CD8-positive, alpha-beta memory T cell (primary cell): ENCODE measurements around the gene UBE3B. TPM values are rescaled to one million over a fixed set of nuclear protein-coding genes. Genes with fewer than 3 reads are reported as not detected.

Source experiments
- CTCF ChIA-PET: fragments of 350-600 bp; sonication (Branson Sonifier 250); formaldehyde crosslinking; loops from one replicate; lab custom pipeline; 2021; ENCODE audit warnings: antibody characterized with exemption; lab: Charles Lee
- POLR2A ChIA-PET: fragments of 350-600 bp; sonication (Branson Sonifier 250); formaldehyde crosslinking; loops from one replicate; lab custom pipeline; 2021; ENCODE audit warnings: antibody characterized with exemption; lab: Charles Lee
- DNase-seq, 5 donors: peaks; one replicate each; pipeline versions ENCODE4 v3.0.0 to v3.0.0-alpha.2; 2020 to 2022; ENCODE audit warnings: mixed read lengths in 1 of 5
- H3K27ac ChIP-seq: one replicate; pipeline ENCODE4 v1.7.0; 2013; ENCODE audit warnings: low read depth, mild to moderate bottlenecking, low read length, moderate library complexity
- H3K27me3 ChIP-seq: 2 replicates; pipeline ENCODE4 v1.7.0; 2013; ENCODE audit warnings: low read length, mild to moderate bottlenecking; ENCODE audit not compliant: insufficient read depth, poor library complexity, severe bottlenecking
- H3K36me3 ChIP-seq: 2 replicates; pipeline ENCODE4 v1.7.0; 2013; ENCODE audit warnings: mild to moderate bottlenecking, low read length, moderate library complexity; ENCODE audit not compliant: insufficient read depth
- H3K4me1 ChIP-seq: 2 replicates; pipeline ENCODE4 v1.7.0; 2013; ENCODE audit warnings: mild to moderate bottlenecking, low read length, moderate library complexity; ENCODE audit not compliant: insufficient read depth
- H3K4me3 ChIP-seq: 2 replicates; pipeline ENCODE4 v1.7.0; 2013; ENCODE audit warnings: mild to moderate bottlenecking, low read length
- H3K9me3 ChIP-seq: 2 replicates; pipeline ENCODE4 v1.7.0; 2013; ENCODE audit warnings: mild to moderate bottlenecking, low read length
- H3K27ac Mint-ChIP-seq, 8 donors: one replicate each; pipeline ENCODE4 v1.8.0; 2020 to 2021; ENCODE audit warnings: mixed read lengths in 8 of 8, mild to moderate bottlenecking in 6 of 8, inconsistent platforms in 3 of 8, moderate library complexity in 3 of 8
- H3K27me3 Mint-ChIP-seq, 2 donors: one replicate each; pipeline ENCODE4 v1.8.0; 2020 to 2021; ENCODE audit warnings: mixed read lengths in 2 of 2, mild to moderate bottlenecking in 1 of 2, moderate library complexity in 1 of 2
- H3K36me3 Mint-ChIP-seq, 3 donors: one replicate each; pipeline ENCODE4 v1.8.0; 2020 to 2021; ENCODE audit warnings: mixed read lengths in 3 of 3, inconsistent platforms in 1 of 3, mild to moderate bottlenecking in 1 of 3
- H3K4me1 Mint-ChIP-seq, 3 donors: one replicate each; pipeline ENCODE4 v1.8.0; 2020 to 2021; ENCODE audit warnings: mixed read lengths in 3 of 3, inconsistent platforms in 1 of 3, mild to moderate bottlenecking in 1 of 3
- H3K4me3 Mint-ChIP-seq, 7 donors: one replicate each; pipeline ENCODE4 v1.8.0; 2020 to 2021; ENCODE audit warnings: mixed read lengths in 7 of 7, mild to moderate bottlenecking in 6 of 7, moderate library complexity in 4 of 7, inconsistent platforms in 2 of 7
- H3K9me3 Mint-ChIP-seq, 5 donors: one replicate each; pipeline ENCODE4 v1.8.0; 2020 to 2022; ENCODE audit warnings: mixed read lengths in 5 of 5, mild to moderate bottlenecking in 3 of 5, moderate library complexity in 2 of 5, inconsistent platforms in 1 of 5
- polyA plus RNA-seq: library from polyadenylated mRNA; unstranded; fragments of 300-500 nt; fragmentation: Illumina TruSeq; gene quantifications from one replicate; pipeline ENCODE4 v1.2.3, GENCODE V29; 2021
- total RNA-seq, 2 experiments: library from RNA; stranded (reverse); gene quantifications; one replicate each; pipeline ENCODE4 v1.2.3, GENCODE V29; 2021

UBE3B gene
- total and polyA plus RNA-seq, 3 experiments from 2014 or later: 20.8 to 40.2 (median 38.3) TPM

DNA sequence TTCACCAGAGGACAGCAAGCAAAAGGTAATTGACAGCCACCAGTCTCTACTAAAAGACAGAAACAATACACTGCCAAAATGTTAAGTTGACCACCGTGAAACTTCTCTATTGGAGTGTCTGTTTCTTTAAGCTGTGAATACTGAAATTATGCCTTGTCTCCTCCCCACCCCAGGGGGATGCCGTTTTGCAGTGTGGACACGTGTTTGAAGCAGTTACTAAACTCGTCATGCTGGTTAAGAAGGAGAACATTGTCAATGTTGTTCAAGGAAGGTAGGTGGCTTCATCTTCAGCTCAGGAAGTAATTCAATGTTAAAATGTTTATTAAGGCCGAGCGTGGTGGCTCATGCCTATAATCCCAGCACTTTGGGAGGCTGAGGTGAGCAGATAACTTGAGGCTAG, 33.2 kb upstream of the UBE3B start:
- Mint-ChIP-seq H3K9me3 (no peaks in the 10 kb centered on the region), H3K27me3 (no peaks in the 10 kb centered on the region), H3K36me3 (peaks cover 0 to 50% (median 4%) of the 10 kb centered on the region in 3 donors), H3K4me1 (no peaks in the 10 kb centered on the region), H3K4me3 (no peak overlapping the region), H3K27ac (peak overlapping the region in 2 of 8 donors; percentile 31 to 54)
- no peak overlapping the region for H3K4me3 ChIP-seq
- H3K27ac ChIP-seq: no peak overlapping the region
- no peaks in the 10 kb centered on the region for H3K4me1 ChIP-seq
- H3K27me3 ChIP-seq: no peaks in the 10 kb centered on the region
- POLR2A ChIA-PET: no interaction called here
- no peaks in the 10 kb centered on the region for H3K9me3 ChIP-seq
- DNase-seq: no peak
- CTCF ChIA-PET: no interaction called here
- no peaks in the 10 kb centered on the region for H3K36me3 ChIP-seq

DNA sequence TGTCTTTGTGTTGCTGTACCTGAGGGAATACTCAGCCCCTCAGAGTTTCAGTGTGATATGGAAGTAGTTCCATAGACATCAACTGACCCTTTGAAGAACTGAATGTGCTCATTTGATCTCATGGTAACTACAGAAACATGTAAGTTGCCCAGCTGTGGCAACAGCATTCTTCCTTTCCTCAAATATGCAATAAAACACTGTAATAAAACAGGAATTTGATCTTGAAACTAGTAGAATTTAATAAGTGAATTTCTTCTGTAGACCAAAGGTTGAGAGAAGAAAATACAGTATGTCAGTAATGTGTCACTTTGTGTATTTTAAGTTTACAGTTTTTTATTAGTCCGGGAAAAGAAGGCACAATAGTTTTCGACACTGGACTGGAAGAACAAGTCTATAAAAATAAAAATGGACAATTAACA, 32.2 kb upstream of the UBE3B start:
- H3K9me3 ChIP-seq: no peaks in the 10 kb centered on the region
- Mint-ChIP-seq H3K4me1 (no peaks in the 10 kb centered on the region), H3K9me3 (no peaks in the 10 kb centered on the region), H3K4me3 (no peak overlapping the region), H3K27me3 (no peaks in the 10 kb centered on the region), H3K36me3 (peaks cover 0 to 57% (median 6%) of the 10 kb centered on the region in 3 donors), H3K27ac (peak overlapping the region in 1 of 8 donors; percentile 25)
- CTCF ChIA-PET: interaction anchor here (1.0 kb wide), 1 partner anchor 14 kb away, joined by 3 read pairs; no protein-coding TSS in a partner anchor
- H3K27me3 ChIP-seq: no peaks in the 10 kb centered on the region
- no peaks in the 10 kb centered on the region for H3K36me3 ChIP-seq
- H3K4me3 ChIP-seq: no peak overlapping the region
- no peak for DNase-seq
- H3K27ac ChIP-seq: no peak overlapping the region
- POLR2A ChIA-PET: no interaction called here
- H3K4me1 ChIP-seq: no peaks in the 10 kb centered on the region

DNA sequence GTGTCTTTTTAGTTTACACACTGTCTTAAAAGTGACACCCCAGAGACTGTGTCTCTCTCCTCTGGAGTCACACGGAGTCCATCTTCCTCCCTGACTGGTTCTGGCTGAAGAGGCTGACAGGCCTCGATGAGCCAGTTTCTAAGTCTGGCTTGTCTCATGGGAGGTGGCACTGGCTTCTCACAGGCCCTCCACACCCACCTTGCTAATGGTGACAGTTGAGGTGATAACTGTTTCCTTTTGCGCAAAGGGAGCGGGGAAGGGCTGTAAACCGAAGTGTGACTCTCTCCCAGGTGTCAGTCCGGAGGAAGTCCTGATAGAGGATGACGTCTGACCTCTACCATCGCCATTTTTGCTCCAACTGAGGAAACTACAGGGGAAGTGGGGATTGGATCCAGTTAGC, 30.6 kb upstream of the UBE3B start:
- POLR2A ChIA-PET: no interaction called here
- no peaks in the 10 kb centered on the region for H3K9me3 ChIP-seq
- H3K4me3 Mint-ChIP-seq: no peak overlapping the region
- H3K36me3 ChIP-seq: peaks cover under 1% of the 10 kb centered on the region
- DNase-seq: no peak
- peak overlapping the region in 1 of 8 donors; percentile 60 for H3K27ac Mint-ChIP-seq
- H3K4me1 ChIP-seq: no peaks in the 10 kb centered on the region
- no peaks in the 10 kb centered on the region for H3K27me3 Mint-ChIP-seq
- peaks cover 0 to 6% (median 3%) of the 10 kb centered on the region in 3 donors for H3K4me1 Mint-ChIP-seq
- peaks cover 0 to 74% (median 10%) of the 10 kb centered on the region in 3 donors for H3K36me3 Mint-ChIP-seq
- no peaks in the 10 kb centered on the region for H3K27me3 ChIP-seq
- no peak overlapping the region for H3K27ac ChIP-seq
- CTCF ChIA-PET: no interaction called here
- no peaks in the 10 kb centered on the region for H3K9me3 Mint-ChIP-seq
- no peak overlapping the region for H3K4me3 ChIP-seq

DNA sequence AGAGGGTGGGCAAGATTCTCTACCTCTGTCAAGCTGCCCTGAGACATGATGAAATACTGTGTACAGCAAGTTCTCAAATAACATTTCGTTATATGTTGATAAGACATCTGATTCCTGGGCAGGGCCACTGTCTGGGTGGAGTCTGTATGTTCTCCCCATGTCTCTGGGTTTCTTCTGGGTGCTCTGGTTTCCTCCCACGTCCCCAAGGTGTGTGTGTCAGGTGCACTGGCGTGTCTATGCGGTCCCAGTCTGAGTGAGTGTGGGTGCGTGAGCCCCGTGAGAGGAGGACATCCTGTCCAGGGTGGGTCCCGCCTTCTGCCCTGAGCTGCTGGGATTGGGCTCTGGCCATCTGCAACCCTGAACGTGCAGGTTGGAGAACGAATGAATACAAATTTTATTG, 30.0 kb upstream of the UBE3B start:
- Mint-ChIP-seq H3K4me1 (peaks cover 2 to 6% (median 3%) of the 10 kb centered on the region in 3 donors), H3K27me3 (no peaks in the 10 kb centered on the region), H3K4me3 (no peak overlapping the region), H3K36me3 (peaks cover 0 to 78% (median 10%) of the 10 kb centered on the region in 3 donors), H3K9me3 (no peaks in the 10 kb centered on the region), H3K27ac (peak overlapping the region in 1 of 8 donors; percentile 60)
- no peaks in the 10 kb centered on the region for H3K27me3 ChIP-seq
- H3K36me3 ChIP-seq: peaks cover 6% of the 10 kb centered on the region
- no peaks in the 10 kb centered on the region for H3K9me3 ChIP-seq
- ChIA-PET CTCF (interaction anchor here (0.7 kb wide), 1 partner anchor 19 kb away, joined by 3 read pairs; no protein-coding TSS in a partner anchor), POLR2A (no interaction called here)
- H3K4me1 ChIP-seq: no peaks in the 10 kb centered on the region
- no peak for DNase-seq
- H3K4me3 ChIP-seq: no peak overlapping the region
- H3K27ac ChIP-seq: no peak overlapping the region

DNA sequence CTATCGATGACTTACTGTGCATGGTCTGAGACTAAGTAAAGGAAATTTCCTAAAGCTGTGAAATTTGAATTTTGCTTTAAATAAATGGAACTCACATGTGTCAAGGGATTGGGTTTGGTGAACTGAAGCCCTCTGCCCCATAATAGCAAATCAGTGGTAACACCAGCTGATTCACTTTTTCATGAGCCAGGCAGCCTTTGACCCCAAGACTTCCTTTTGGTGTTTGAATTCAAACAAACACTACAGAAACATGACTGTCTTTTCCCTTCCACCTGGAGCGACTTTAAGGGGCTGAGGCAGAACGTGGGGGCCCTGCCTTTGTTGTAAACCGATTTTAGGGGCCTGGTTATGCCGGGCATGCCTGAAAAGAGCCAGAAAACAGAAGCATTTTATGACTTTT, 29.2 kb upstream of the UBE3B start:
- no peak overlapping the region for H3K27ac Mint-ChIP-seq
- no peak overlapping the region for H3K4me3 Mint-ChIP-seq

DNA sequence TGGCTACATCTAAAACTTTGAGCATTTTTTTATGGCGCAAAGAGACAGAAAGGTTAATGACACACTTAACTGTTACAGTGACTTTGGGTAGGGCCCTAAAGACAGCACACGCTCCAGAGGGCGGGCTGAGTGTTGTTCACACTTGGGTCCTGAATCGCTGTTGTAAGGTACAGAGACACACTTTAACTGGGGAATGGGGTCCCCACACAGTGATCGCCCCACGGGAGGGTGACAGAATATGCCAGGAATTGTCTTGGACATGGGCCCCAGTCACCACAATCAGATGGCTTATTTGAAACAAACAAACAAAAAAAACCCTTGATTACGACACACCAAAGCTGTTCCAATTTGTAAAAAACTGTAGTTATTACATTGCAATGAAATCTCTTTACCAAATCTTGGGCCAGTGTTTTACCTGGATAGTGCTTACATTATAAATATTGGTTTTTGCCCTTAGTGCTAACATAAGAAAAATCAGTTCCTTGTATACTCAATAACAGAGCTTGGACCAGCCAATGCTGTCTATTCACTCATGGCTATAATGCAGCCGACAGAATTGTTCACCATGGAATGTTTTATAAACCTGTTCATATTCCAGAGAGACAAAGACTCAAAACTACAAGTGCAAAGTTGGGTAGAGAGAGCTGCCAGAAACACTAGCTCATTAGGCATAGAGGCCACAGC, 28.6 kb upstream of the UBE3B start:
- H3K4me3 Mint-ChIP-seq: no peak overlapping the region
- CTCF ChIA-PET: interaction anchor here (2.5 kb wide), 1 partner anchor 16 kb away, joined by 8 read pairs; no protein-coding TSS in a partner anchor
- H3K4me1 Mint-ChIP-seq: peaks cover 2 to 6% (median 3%) of the 10 kb centered on the region in 3 donors
- DNase-seq: no peak
- H3K36me3 ChIP-seq: peaks cover 10% of the 10 kb centered on the region
- no peak overlapping the region for H3K27ac Mint-ChIP-seq
- no peaks in the 10 kb centered on the region for H3K4me1 ChIP-seq
- H3K27ac ChIP-seq: no peak overlapping the region
- no peaks in the 10 kb centered on the region for H3K27me3 ChIP-seq
- no peaks in the 10 kb centered on the region for H3K27me3 Mint-ChIP-seq
- no peaks in the 10 kb centered on the region for H3K9me3 Mint-ChIP-seq
- peaks cover 0 to 91% (median 10%) of the 10 kb centered on the region in 3 donors for H3K36me3 Mint-ChIP-seq
- POLR2A ChIA-PET: no interaction called here
- no peaks in the 10 kb centered on the region for H3K9me3 ChIP-seq
- H3K4me3 ChIP-seq: no peak overlapping the region

More for the DNA sequence above, 29.2 kb upstream of the UBE3B start:
- CTCF ChIA-PET: interaction anchor here (0.7 kb wide), 1 partner anchor 20 kb away, joined by 3 read pairs; no protein-coding TSS in a partner anchor
- H3K27me3 ChIP-seq: no peaks in the 10 kb centered on the region
- no peak overlapping the region for H3K4me3 ChIP-seq
- H3K4me1 Mint-ChIP-seq: peaks cover 2 to 6% (median 3%) of the 10 kb centered on the region in 3 donors
- peaks cover 0 to 85% (median 10%) of the 10 kb centered on the region in 3 donors for H3K36me3 Mint-ChIP-seq
- H3K27ac ChIP-seq: no peak overlapping the region
- H3K4me1 ChIP-seq: no peaks in the 10 kb centered on the region
- H3K9me3 ChIP-seq: no peaks in the 10 kb centered on the region
- H3K36me3 ChIP-seq: peaks cover 6% of the 10 kb centered on the region
- POLR2A ChIA-PET: no interaction called here
- DNase-seq: no peak
- no peaks in the 10 kb centered on the region for H3K27me3 Mint-ChIP-seq
- no peaks in the 10 kb centered on the region for H3K9me3 Mint-ChIP-seq

DNA sequence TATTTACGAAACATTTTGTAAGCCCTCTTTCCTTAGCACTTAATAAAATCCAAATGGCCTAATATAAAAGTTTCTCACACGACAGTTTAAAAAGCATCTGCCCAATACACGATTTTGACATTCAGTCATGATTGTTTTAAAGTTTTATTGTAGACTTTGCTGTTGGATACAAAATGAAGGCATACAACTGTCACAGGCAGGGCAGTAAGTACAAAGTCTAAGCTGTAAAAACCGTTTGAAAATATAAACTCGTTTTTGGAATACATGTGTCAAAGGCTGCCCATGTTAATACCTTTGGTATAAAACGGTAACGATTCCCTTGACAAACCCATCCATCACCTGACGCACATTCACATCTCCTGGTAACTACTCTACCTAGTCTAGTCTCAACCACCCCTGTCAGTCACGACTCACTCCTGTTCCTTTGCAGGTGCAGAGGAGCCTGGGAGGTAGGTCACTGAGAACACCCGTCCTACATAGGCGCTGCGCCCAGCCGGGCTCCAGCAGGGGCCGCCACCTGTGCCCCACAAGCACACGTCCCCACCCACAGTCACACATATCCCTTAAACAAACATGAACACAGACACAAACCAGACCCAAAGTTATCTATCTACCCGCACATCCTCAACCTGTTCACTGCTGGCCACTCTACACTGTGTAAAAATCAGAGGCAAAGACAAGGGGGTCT, 27.4 kb upstream of the UBE3B start:
- ChIA-PET CTCF (interaction anchor here (0.8 to 2.5 kb wide), 2 partner anchors 17 to 22 kb away, joined by 3 to 8 read pairs; no protein-coding TSS in a partner anchor), POLR2A (no interaction called here)
- Histone ChIP-seq H3K27ac (no peak overlapping the region), H3K9me3 (no peaks in the 10 kb centered on the region), H3K27me3 (no peaks in the 10 kb centered on the region), H3K4me3 (no peak overlapping the region), H3K36me3 (peaks cover 17% of the 10 kb centered on the region), H3K4me1 (no peaks in the 10 kb centered on the region)
- H3K27me3 Mint-ChIP-seq: no peaks in the 10 kb centered on the region
- H3K36me3 Mint-ChIP-seq: peaks cover 0 to 94% (median 12%) of the 10 kb centered on the region in 3 donors
- no peak for DNase-seq
- H3K9me3 Mint-ChIP-seq: no peaks in the 10 kb centered on the region
- peaks cover 2 to 6% (median 3%) of the 10 kb centered on the region in 3 donors for H3K4me1 Mint-ChIP-seq
- peak overlapping the region in 1 of 8 donors; percentile 87 for H3K27ac Mint-ChIP-seq
- H3K4me3 Mint-ChIP-seq: peak overlapping the region in 1 of 7 donors; percentile 48

DNA sequence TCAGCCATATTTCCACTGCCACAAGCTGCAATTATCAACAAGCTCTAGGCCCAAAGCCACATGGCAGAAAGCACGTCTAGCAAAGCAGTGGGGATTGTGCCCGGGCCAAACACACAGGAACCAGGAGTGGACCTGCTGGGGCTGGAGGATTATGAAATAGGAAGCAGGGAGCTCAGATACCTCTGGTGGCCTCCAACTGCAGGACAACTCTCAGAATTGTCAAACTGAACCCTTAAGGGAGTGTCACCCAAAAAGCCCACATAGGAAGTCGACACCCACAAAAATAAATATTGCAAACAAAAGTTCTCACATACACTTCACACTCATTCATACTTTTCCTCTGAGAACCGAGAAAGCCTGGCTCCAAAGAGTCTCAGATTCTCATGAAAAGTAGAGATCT, 26.5 kb upstream of the UBE3B start:
- no peaks in the 10 kb centered on the region for H3K27me3 ChIP-seq
- peaks cover 27% of the 10 kb centered on the region for H3K36me3 ChIP-seq
- POLR2A ChIA-PET: no interaction called here
- H3K27ac ChIP-seq: no peak overlapping the region
- Mint-ChIP-seq H3K9me3 (no peaks in the 10 kb centered on the region), H3K27me3 (no peaks in the 10 kb centered on the region), H3K4me3 (peak overlapping the region in 1 of 7 donors; percentile 48), H3K4me1 (peaks cover 2 to 6% (median 3%) of the 10 kb centered on the region in 3 donors), H3K27ac (peak overlapping the region in 3 of 8 donors; percentile 2 to 87 (median 85)), H3K36me3 (peaks cover 0 to 94% (median 12%) of the 10 kb centered on the region in 3 donors)
- H3K4me1 ChIP-seq: no peaks in the 10 kb centered on the region
- CTCF ChIA-PET: interaction anchor here (0.8 to 2.5 kb wide), 2 partner anchors 18 to 23 kb away, joined by 3 to 8 read pairs; no protein-coding TSS in a partner anchor
- H3K9me3 ChIP-seq: no peaks in the 10 kb centered on the region
- no peak overlapping the region for H3K4me3 ChIP-seq
- DNase-seq: no peak
